ENCODE results near the gene STRADA. TPM values are rescaled to one million over a fixed set of nuclear protein-coding genes. Genes with fewer than 3 reads are reported as not detected.
"Not testable (repeated sequence)": the region's sequence is repeated elsewhere in the genome, so short reads cannot be mapped to it uniquely, and the experiment has no call there.

The STRADA gene
- total RNA-seq, 1 donor from 2014 or later = 54.6 TPM

DNA sequence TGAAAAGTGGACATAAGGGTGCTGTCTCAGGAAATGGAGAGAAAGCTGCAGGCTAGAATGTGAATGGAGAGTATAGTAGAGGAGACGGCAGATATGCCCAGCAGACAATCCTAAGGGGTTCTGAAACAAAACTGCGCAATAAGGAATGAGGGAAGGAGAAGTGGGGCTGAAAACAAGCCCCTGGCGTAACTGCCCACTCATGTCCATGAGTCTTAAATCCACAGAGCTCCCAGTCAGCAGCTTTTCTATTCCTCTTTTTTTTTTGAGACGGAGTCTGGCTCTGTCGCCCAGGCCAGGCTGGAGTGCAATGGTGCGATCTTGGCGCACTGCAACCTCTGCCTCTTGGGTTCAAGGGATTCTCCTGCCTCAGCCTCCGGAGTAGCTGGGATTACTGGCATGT lies 5.9 kb downstream of the STRADA start:
- H3K36me3 Mint-ChIP-seq (ENCODE audit: low read depth) = peaks cover 9% of the 10 kb centered on the region
- intact Hi-C loops (cut with micrococcal nuclease) = no loop called here
- H3K27me3 Mint-ChIP-seq = no peaks in the 10 kb centered on the region
- H3K27ac Mint-ChIP-seq = no peak overlapping the region
- no peak for DNase-seq
- no peak overlapping the region for H3K4me3 Mint-ChIP-seq
- peaks cover 7% of the 10 kb centered on the region for H3K4me1 Mint-ChIP-seq
- H3K9me3 Mint-ChIP-seq = no peaks in the 10 kb centered on the region

DNA sequence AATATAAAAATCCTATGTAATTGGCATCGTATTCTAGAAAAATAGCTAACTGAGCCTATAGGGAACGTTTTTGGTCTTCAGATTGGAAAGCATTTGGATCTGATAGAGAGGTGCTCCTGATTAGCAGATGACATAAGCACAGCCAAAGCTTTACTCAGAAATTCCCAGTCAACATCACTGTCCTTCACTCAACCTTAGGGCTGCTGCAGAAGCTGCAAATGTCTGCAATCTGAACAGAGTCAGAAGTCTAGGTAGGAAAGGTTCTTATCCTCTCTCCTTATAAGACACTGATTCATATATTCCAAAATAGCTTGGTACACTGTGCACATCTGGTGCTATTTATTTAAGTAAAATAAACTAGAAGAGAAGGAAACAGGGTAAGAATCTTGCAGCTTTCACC lies 19.2 kb downstream of the STRADA start:
- no peaks in the 10 kb centered on the region for H3K27me3 Mint-ChIP-seq
- H3K4me1 Mint-ChIP-seq = peaks cover 1% of the 10 kb centered on the region
- peaks cover 25% of the 10 kb centered on the region for H3K36me3 Mint-ChIP-seq (ENCODE audit: low read depth)
- no peaks in the 10 kb centered on the region for H3K9me3 Mint-ChIP-seq
- DNase-seq = no peak
- no peak overlapping the region for H3K4me3 Mint-ChIP-seq
- intact Hi-C loops (cut with micrococcal nuclease) = loop anchor here (2.0 kb wide), 1 partner anchor 14 kb away; no protein-coding TSS in a partner anchor
- H3K27ac Mint-ChIP-seq = no peak overlapping the region

- H3K4me3 Mint-ChIP-seq; H3K4me1 Mint-ChIP-seq; H3K27ac Mint-ChIP-seq; DNase-seq; H3K27me3 Mint-ChIP-seq; H3K9me3 Mint-ChIP-seq; intact Hi-C loops (cut with micrococcal nuclease): not testable (repeated sequence)
- peaks cover 21% of the 10 kb centered on the region for H3K36me3 Mint-ChIP-seq (ENCODE audit: low read depth)
Measured at GRCh38 chr17:63720194-63720593, 21.4 kb downstream of the STRADA start.

DNA sequence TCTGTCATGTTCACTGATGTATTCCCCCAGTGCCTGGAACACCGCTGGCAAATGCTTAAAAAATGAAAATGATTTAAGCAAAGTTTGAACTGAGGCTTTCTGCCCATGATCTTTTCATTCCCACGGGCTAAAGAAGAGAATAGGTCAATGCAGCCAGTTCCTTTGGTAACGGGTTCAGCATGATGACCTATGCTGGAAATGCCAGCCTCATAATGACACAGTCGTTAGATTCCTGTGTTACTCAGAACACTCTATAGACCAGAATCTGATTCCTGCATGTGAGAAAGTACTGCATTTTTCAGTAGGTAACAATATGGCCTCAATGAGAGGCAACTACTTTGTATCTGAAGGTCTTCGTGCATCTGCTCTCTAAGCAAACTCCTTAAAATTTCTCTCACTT lies 22.6 kb downstream of the STRADA start:
- Mint-ChIP-seq H3K4me1 (peaks cover 3% of the 10 kb centered on the region), H3K36me3 (ENCODE audit: low read depth) (peaks cover 22% of the 10 kb centered on the region), H3K27ac (no peak overlapping the region), H3K4me3 (no peak overlapping the region), H3K9me3 (no peaks in the 10 kb centered on the region), H3K27me3 (no peaks in the 10 kb centered on the region)
- DNase-seq = no peak
- intact Hi-C loops (cut with micrococcal nuclease) = no loop called here

DNA sequence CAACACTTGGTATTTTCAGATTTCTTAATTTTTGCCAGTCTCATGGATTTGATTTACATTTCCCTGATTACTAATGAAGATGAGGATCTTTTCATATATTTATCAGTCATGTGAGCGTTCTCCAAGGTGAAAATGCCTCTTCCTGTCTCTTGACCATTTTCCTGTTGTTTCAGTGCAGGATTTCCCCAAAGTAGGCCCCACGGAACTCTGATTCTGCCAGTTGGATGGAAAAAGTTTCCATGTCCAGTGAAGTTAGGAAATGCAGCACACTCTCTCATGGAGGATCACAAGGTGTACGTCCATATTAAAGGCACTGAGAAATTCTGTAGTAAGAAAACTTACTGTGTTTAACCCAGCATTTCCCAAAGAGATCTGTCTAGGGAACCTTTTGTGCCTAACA lies 25.2 kb downstream of the STRADA start:
- Mint-ChIP-seq H3K4me3 (no peak overlapping the region), H3K9me3 (no peaks in the 10 kb centered on the region), H3K27ac (no peak overlapping the region), H3K36me3 (ENCODE audit: low read depth) (peaks cover 21% of the 10 kb centered on the region), H3K4me1 (peaks cover 5% of the 10 kb centered on the region), H3K27me3 (no peaks in the 10 kb centered on the region)
- DNase-seq = no peak
- intact Hi-C loops (cut with micrococcal nuclease) = no loop called here

GRCh38 chr17:63714550-63715277 lies 26.9 kb downstream of the STRADA start:
- intact Hi-C loops (cut with micrococcal nuclease) = no loop called here
- H3K9me3 Mint-ChIP-seq = no peaks in the 10 kb centered on the region
- no peak overlapping the region for H3K4me3 Mint-ChIP-seq
- peaks cover 29% of the 10 kb centered on the region for H3K36me3 Mint-ChIP-seq (ENCODE audit: low read depth)
- peaks cover 9% of the 10 kb centered on the region for H3K4me1 Mint-ChIP-seq
- H3K27me3 Mint-ChIP-seq = no peaks in the 10 kb centered on the region
- DNase-seq = no peak
- H3K27ac Mint-ChIP-seq = no peak overlapping the region

DNA sequence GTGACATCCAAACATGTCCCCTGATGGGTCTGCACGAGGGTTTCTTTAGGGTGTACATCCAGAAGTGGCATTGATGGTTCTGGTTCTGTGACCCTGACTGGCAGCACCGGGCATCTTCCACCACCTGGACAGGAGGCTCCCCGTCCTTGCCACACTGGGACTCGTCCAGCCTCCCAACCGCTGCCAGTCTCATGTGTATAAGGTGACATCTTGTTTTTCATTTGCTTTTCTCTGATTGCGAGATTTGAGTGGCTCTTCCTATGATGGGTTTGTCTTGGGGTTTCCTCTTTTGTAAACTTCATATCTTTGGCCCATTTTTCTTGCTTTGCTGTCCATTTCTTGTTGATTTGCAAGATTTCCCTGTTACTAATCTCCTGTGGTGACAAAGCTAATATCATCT lies 32.5 kb downstream of the STRADA start:
- DNase-seq = no peak
- intact Hi-C loops (cut with micrococcal nuclease) = loop anchor here (2.0 kb wide), 1 partner anchor 14 kb away; no protein-coding TSS in a partner anchor
- no peak overlapping the region for H3K4me3 Mint-ChIP-seq
- H3K4me1 Mint-ChIP-seq = peaks cover 44% of the 10 kb centered on the region
- no peak overlapping the region for H3K27ac Mint-ChIP-seq
- peaks cover 44% of the 10 kb centered on the region for H3K36me3 Mint-ChIP-seq (ENCODE audit: low read depth)
- no peaks in the 10 kb centered on the region for H3K9me3 Mint-ChIP-seq
- no peaks in the 10 kb centered on the region for H3K27me3 Mint-ChIP-seq

- H3K27me3 Mint-ChIP-seq = no peaks in the 10 kb centered on the region
- peak; percentile 61 for DNase-seq
- no peaks in the 10 kb centered on the region for H3K9me3 Mint-ChIP-seq
- H3K4me1 Mint-ChIP-seq = peaks cover 58% of the 10 kb centered on the region
- intact Hi-C loops (cut with micrococcal nuclease) = no loop called here
- H3K4me3 Mint-ChIP-seq = peak overlapping the region; percentile 73
- peaks cover 53% of the 10 kb centered on the region for H3K36me3 Mint-ChIP-seq (ENCODE audit: low read depth)
- H3K27ac Mint-ChIP-seq = peak overlapping the region; percentile 41
Measured at GRCh38 chr17:63707151-63707550, 34.4 kb downstream of the STRADA start.

DNA sequence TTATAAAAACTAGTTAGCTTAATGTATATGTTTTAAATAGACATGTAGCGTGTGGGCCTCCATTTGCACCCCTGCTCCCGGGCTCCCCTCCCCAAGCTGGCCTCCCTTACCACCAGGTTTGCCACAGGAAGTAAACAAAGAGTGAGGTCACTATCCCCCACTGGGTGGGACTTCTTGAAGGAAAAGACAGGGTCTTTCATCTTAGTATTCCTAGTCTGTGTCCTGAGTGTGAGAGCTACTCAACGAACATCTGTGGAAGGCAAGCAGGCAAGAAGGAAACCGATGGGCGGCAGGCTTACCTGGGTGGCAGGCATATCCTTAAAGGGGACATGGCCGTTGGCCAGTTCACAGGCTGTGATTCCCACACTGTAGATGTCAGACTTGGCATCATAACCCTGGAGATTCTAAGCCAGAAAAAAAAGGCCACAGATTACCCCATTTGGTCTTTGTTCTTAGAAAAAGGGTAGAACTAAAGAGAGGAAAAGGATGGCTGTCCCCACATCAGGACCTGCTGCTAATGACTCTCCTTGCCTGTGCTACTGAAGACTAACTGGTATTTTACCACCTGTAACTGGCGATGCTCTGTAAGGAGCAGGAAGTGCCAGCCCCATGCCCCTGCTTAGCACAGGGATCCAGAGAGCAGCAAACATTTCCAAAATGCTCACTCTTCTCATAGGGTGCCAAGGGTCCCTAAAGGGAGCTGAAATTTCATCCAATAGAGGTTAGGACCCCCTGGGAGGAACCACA lies 35.1 kb downstream of the STRADA start:
- H3K27ac Mint-ChIP-seq = peak overlapping the region; percentile 56
- intact Hi-C loops (cut with micrococcal nuclease) = no loop called here
- H3K4me3 Mint-ChIP-seq = peak overlapping the region; percentile 73
- no peaks in the 10 kb centered on the region for H3K9me3 Mint-ChIP-seq
- H3K36me3 Mint-ChIP-seq (ENCODE audit: low read depth) = peaks cover 55% of the 10 kb centered on the region
- H3K27me3 Mint-ChIP-seq = no peaks in the 10 kb centered on the region
- DNase-seq = peak; percentile 73
- H3K4me1 Mint-ChIP-seq = peaks cover 63% of the 10 kb centered on the region

DNA sequence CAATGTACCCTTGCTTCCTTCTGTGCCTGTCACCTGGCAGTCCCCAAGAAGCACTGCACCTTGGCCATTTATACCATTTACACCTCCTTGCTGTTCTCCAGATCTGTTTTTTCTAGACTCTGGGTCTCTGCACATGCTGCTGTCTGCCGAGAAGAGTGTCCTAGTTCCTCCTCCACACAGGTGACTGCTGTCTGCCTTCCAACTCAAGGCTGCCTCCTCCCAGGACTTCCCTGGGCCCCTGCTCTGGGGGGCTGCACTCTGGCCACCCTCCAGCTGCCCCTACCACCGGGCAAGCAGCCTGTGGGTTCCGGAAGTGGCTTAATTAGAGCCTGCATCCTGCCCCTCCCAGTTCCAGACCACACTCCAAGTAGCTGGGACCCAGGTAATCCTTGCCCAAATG lies 35.9 kb downstream of the STRADA start:
- no peaks in the 10 kb centered on the region for H3K27me3 Mint-ChIP-seq
- H3K4me3 Mint-ChIP-seq = peak overlapping the region; percentile 73
- H3K36me3 Mint-ChIP-seq (ENCODE audit: low read depth) = peaks cover 55% of the 10 kb centered on the region
- peak overlapping the region; percentile 71 for H3K27ac Mint-ChIP-seq
- H3K9me3 Mint-ChIP-seq = no peaks in the 10 kb centered on the region
- peak; percentile 61 for DNase-seq
- H3K4me1 Mint-ChIP-seq = peaks cover 67% of the 10 kb centered on the region
- intact Hi-C loops (cut with micrococcal nuclease) = no loop called here

DNA sequence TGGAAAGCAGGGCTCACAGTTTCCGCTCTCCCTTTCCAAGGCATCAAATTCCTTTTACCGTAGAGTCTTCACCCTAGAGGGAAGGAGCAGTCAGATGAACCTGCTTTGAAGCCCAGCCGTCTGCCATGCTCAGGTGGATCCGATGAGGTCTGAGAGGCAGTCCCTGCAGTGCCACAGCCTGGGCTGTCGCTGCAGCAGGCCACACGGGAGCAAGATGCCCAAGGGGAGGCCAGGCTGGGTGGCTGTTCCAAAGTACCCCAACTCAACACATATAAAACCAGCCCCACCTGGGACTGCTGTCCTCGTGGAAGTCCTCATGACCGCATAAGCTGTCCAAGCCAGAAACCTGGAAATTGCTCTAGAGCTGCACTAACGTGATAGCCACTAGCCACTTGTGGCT lies 36.8 kb downstream of the STRADA start:
- Mint-ChIP-seq H3K4me3 (peak overlapping the region; percentile 49), H3K9me3 (no peaks in the 10 kb centered on the region), H3K36me3 (ENCODE audit: low read depth) (peaks cover 48% of the 10 kb centered on the region), H3K4me1 (peaks cover 63% of the 10 kb centered on the region), H3K27me3 (no peaks in the 10 kb centered on the region), H3K27ac (no peak overlapping the region)
- intact Hi-C loops (cut with micrococcal nuclease) = no loop called here
- no peak for DNase-seq

DNA sequence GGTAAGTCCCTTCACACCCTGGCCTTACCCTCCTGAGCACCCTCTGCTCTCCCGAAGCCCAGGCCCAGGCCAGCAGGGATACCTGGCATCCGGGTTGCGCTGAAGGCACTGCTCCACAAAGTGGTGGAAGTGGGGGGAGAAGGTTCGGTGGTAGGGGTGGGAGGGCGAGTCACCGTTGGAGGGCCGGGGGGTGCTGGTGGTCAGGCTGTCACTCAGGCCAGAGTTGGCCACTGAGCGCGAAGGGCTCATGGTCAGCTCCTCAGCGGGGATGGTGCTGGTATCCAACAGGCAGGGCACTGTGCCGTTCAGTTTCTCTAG lies 37.4 kb downstream of the STRADA start:
- intact Hi-C loops (cut with micrococcal nuclease) = no loop called here
- Mint-ChIP-seq H3K4me3 (peak overlapping the region; percentile 92), H3K36me3 (ENCODE audit: low read depth) (peaks cover 42% of the 10 kb centered on the region), H3K27ac (no peak overlapping the region), H3K27me3 (no peaks in the 10 kb centered on the region), H3K9me3 (no peaks in the 10 kb centered on the region), H3K4me1 (peaks cover 58% of the 10 kb centered on the region)
- DNase-seq = peak; percentile 61

DNA sequence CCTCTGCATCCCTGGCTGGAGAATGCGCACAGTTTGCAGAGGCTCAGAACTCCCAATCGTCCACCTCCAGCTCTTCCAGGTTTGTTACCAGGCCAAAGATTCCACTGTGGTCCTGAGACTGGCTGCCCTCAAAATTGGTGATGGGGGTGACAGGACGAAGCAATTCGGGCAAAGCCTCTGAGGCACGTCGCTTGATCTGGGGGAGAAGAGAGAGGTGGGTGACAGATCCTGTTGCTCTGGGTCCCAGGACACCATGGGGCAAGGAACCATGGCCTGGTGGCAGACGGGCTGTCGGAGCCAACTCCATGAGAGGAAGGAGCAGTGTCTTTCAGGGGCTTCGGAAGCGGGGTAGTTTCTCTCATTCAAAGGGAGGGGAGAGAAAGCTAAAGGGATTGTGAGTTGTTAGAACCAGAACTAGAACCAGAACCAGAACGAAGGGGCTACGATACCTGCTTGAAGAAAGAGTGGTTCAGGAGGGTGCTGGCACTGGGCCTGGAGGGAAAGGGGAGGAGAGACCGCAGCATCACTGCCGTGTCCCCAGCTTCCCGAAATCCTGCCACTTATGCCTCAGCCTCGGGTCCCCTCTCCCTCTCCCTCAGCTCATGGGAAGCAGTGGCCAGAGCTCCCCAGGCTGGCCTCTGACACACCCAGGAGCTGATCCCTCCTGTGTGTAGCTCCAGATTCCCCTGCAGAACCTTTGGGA lies 37.9 kb downstream of the STRADA start:
- peaks cover 37% of the 10 kb centered on the region for H3K36me3 Mint-ChIP-seq (ENCODE audit: low read depth)
- peak overlapping the region; percentile 92 for H3K4me3 Mint-ChIP-seq
- H3K27me3 Mint-ChIP-seq = no peaks in the 10 kb centered on the region
- DNase-seq = peak; percentile 60
- H3K27ac Mint-ChIP-seq = peak overlapping the region; percentile 23
- H3K9me3 Mint-ChIP-seq = no peaks in the 10 kb centered on the region
- intact Hi-C loops (cut with micrococcal nuclease) = no loop called here
- H3K4me1 Mint-ChIP-seq = peaks cover 53% of the 10 kb centered on the region

DNA sequence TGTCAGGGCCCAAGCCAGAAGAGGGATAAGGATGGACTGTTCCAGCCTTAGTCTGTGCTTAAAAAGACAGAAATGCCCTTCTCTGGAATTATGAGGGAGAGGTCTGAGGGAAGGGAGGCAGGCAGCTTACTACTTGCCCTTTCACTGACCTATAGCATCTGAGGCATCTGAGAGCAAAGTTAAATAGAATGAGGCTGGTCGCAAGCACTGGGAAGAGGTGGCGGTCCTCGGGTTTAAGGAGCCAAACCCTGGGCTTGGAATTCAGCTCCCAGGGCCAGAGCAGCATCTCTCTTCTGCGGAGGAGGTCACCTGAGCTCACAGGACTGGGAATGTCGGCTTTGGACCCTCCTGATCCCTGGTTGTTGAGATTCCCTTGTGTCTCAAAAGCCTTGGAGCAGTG lies 38.6 kb downstream of the STRADA start:
- Mint-ChIP-seq H3K36me3 (ENCODE audit: low read depth) (peaks cover 37% of the 10 kb centered on the region), H3K9me3 (no peaks in the 10 kb centered on the region), H3K27ac (peak overlapping the region; percentile 97), H3K4me3 (peak overlapping the region; percentile 92), H3K27me3 (no peaks in the 10 kb centered on the region), H3K4me1 (peaks cover 53% of the 10 kb centered on the region)
- intact Hi-C loops (cut with micrococcal nuclease) = no loop called here
- peak; percentile 58 for DNase-seq
